BE2C (cell line): ENCODE data around the gene OR2F1.

Experiments used
- DNase-seq: peaks from one replicate; pipeline ENCODE4 v3.0.0-alpha.2; 2020
- H3K27me3 ChIP-seq: fragments of 250-450 bp; sonication (Bioruptor Pico); 2 replicates; pipeline ENCODE4 v1.5.1; 2020; ENCODE audit warnings: mild to moderate bottlenecking
- H3K36me3 ChIP-seq: fragments of 250-450 bp; sonication (Bioruptor Pico); 2 replicates; pipeline ENCODE4 v1.5.1; 2020; ENCODE audit warnings: mild to moderate bottlenecking
- H3K4me1 ChIP-seq: fragments of 250-450 bp; sonication (Bioruptor Pico); 2 replicates; pipeline ENCODE4 v1.5.1; 2020
- H3K4me3 ChIP-seq: 2 replicates; pipeline ENCODE4 v1.5.1; 2011; ENCODE audit warnings: low read depth, low read length
- H3K9me3 ChIP-seq: fragments of 250-450 bp; sonication (Bioruptor Pico); 2 replicates; pipeline ENCODE4 v1.5.1; 2020
- TF ChIP-seq, protein P1 (sequence below): IDR thresholded peaks from 2 replicates; pipeline ENCODE4 v1.5.1; 2012; ENCODE audit warnings: mild to moderate bottlenecking, low read depth, low read length

Gene OR2F1

GRCh38 chr7:143988976-143989745 lies 34.5 kb downstream of the OR2F1 start:
- TF ChIP-seq, protein P1, sequence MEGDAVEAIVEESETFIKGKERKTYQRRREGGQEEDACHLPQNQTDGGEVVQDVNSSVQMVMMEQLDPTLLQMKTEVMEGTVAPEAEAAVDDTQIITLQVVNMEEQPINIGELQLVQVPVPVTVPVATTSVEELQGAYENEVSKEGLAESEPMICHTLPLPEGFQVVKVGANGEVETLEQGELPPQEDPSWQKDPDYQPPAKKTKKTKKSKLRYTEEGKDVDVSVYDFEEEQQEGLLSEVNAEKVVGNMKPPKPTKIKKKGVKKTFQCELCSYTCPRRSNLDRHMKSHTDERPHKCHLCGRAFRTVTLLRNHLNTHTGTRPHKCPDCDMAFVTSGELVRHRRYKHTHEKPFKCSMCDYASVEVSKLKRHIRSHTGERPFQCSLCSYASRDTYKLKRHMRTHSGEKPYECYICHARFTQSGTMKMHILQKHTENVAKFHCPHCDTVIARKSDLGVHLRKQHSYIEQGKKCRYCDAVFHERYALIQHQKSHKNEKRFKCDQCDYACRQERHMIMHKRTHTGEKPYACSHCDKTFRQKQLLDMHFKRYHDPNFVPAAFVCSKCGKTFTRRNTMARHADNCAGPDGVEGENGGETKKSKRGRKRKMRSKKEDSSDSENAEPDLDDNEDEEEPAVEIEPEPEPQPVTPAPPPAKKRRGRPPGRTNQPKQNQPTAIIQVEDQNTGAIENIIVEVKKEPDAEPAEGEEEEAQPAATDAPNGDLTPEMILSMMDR, result no peak
- Histone ChIP-seq H3K27me3 (no peaks in the 10 kb centered on the region), H3K36me3 (no peaks in the 10 kb centered on the region), H3K4me1 (no peaks in the 10 kb centered on the region), H3K4me3 (no peak overlapping the region), H3K9me3 (no peaks in the 10 kb centered on the region)
- DNase-seq, result no peak

DNA sequence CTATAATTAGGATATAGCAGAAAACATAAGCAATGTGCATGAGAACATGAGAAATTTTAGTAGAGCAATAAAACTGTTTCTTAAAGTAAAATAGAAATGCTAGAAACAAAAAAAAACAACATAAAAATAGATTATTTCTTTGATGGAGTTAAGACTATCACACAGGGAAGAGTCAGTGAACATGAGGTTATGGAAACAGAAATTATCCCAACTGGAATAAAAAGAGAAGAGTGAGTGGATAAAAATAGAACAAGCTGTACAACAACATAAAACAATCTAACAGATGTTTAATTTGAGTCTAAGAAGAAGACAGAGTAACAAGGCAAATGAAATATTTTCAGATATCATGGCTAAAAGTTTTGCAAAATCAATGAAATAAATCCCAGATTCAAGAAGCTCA lies 38.0 kb downstream of the OR2F1 start:
- TF ChIP-seq, protein P1, result no peak
- no peaks in the 10 kb centered on the region for H3K27me3 ChIP-seq
- H3K4me1 ChIP-seq, result no peaks in the 10 kb centered on the region
- no peaks in the 10 kb centered on the region for H3K36me3 ChIP-seq
- H3K4me3 ChIP-seq, result no peak overlapping the region
- no peaks in the 10 kb centered on the region for H3K9me3 ChIP-seq
- DNase-seq, result no peak

GRCh38 chr7:143993924-143994323 lies 39.3 kb downstream of the OR2F1 start:
- H3K4me1 ChIP-seq, result no peaks in the 10 kb centered on the region
- no peak for DNase-seq
- H3K4me3 ChIP-seq, result no peak overlapping the region
- TF ChIP-seq, protein P1, result no peak
- no peaks in the 10 kb centered on the region for H3K36me3 ChIP-seq
- H3K9me3 ChIP-seq, result no peaks in the 10 kb centered on the region
- no peaks in the 10 kb centered on the region for H3K27me3 ChIP-seq

DNA sequence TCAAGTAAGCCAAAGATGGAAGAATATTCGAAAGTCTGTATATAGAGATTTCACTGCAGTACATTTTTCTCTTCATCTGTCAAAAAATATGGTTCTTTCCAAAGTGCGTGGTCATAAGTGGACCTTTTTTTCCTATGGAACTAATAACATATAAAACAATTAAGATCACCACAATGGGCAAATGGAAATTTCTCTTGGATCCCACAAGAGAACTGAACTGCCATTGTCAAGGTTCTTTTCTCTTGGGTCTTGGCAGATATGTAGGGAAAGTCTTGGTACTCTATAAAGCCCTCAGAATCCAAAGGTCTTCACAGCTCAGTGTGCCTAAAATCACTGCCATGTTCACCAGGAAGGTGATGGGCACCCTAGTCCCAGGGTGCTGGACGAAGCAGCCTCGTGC lies 45.4 kb downstream of the OR2F1 start, which contains the start of gene OR6B1:
Gene OR6B1, plus strand, starts transcription at position 301 of the 400 bp plus-strand sequence. CDS start 3,677 bp downstream, outside the sequence.
- Histone ChIP-seq H3K4me3 (no peak within 1 kb of the TSS), H3K4me1 (no peaks in the 10 kb centered on the region), H3K36me3 (no peaks in the 10 kb centered on the region), H3K9me3 (no peaks in the 10 kb centered on the region), H3K27me3 (no peaks in the 10 kb centered on the region)
- TF ChIP-seq, protein P1, result no peak
- no peak for DNase-seq

- H3K27me3 ChIP-seq, result no peaks in the 10 kb centered on the region
- H3K36me3 ChIP-seq, result no peaks in the 10 kb centered on the region
- DNase-seq, result no peak
- no peaks in the 10 kb centered on the region for H3K4me1 ChIP-seq
- H3K4me3 ChIP-seq, result no peak overlapping the region
- TF ChIP-seq, protein P1, result no peak
- H3K9me3 ChIP-seq, result no peaks in the 10 kb centered on the region
These were observed 46.9 kb downstream of the OR2F1 start for GRCh38 chr7:144001543-144001942.

DNA sequence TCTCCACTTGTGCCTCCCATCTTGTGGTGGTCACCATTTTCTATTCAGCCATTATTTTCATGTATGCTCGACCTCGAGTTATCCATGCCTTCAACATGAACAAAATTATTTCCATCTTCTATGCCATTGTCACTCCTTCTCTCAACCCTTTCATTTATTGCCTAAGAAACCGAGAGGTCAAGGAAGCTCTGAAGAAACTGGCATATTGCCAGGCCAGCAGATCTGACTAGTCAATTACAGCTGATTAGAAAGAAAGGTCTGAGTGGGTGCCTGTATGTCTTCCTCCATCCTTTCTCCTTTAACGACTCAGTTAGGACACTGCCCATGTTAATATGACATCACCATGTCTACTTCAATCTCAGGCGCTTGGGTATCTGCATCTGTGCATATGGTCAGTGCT lies 50.1 kb downstream of the OR2F1 start:
- TF ChIP-seq, protein P1, result no peak
- Histone ChIP-seq H3K4me1 (no peaks in the 10 kb centered on the region), H3K9me3 (no peaks in the 10 kb centered on the region), H3K4me3 (no peak overlapping the region), H3K36me3 (no peaks in the 10 kb centered on the region), H3K27me3 (no peaks in the 10 kb centered on the region)
- no peak for DNase-seq
